GM12878 (cell line): ENCODE data around the gene MEIOB. TPM values are rescaled to one million over a fixed set of nuclear protein-coding genes. Genes with fewer than 3 reads are reported as not detected.

Experiments used
- ATAC-seq: fragments of 200-7000 bp; cut with Tn5 transposase; 3 replicates; pipeline ENCODE4 v1.9.1; 2020; ENCODE audit warnings: mild to moderate bottlenecking, moderate library complexity
- BruUV-seq: library from RNA; stranded (reverse); fragments of 400-500 nt; replicated peaks from 2 replicates; lab custom pipeline; 2021; lab: Mats Ljungman, UMichigan
- CTCF ChIA-PET: fragments of 300-600 bp; sonication (Branson Sonifier 250); formaldehyde crosslinking; extraction: SDS; loops from one replicate; lab custom pipeline; 2021; ENCODE audit warnings: inconsistent platforms; lab: Yijun Ruan, JAX
- POLR2A ChIA-PET: fragments of 350-600 bp; formaldehyde crosslinking; extraction: SDS; loops from one replicate; lab custom pipeline; 2021; ENCODE audit warnings: inconsistent platforms; lab: Charles Lee
- RAD21 ChIA-PET: fragments of 300-600 bp; sonication (Branson Sonifier 250); formaldehyde crosslinking; loops from one replicate; lab custom pipeline; 2023; ENCODE audit warnings: antibody characterized with exemption; ENCODE audit not compliant: unreplicated experiment; lab: Charles Lee
- SMC1A ChIA-PET: fragments of 300-600 bp; sonication (Branson Sonifier 250); formaldehyde crosslinking; loops from one replicate; lab custom pipeline; 2023; ENCODE audit not compliant: unreplicated experiment, uncharacterized antibody; lab: Charles Lee
- DNase-seq: peaks from one replicate; pipeline ENCODE4 v3.0.0-alpha.2; 2011; ENCODE audit warnings: low read depth, low spot score
- FAIRE-seq: peaks from 3 replicates; lab custom pipeline; 2011; peaks lifted over from hg19 to GRCh38; lab: Jason Lieb, UNC
- H2AFZ ChIP-seq: 2 replicates; pipeline ENCODE4 v1.6.0; 2011; ENCODE audit warnings: low read depth, low read length, control low read depth; ENCODE audit not compliant: control insufficient read depth
- H3K27ac ChIP-seq: 2 replicates; pipeline ENCODE4 v1.5.1; 2011; ENCODE audit warnings: control low read depth; ENCODE audit not compliant: control insufficient read depth, insufficient read depth
- H3K27me3 ChIP-seq, 2 experiments: replicated peaks in 1 of 2; 2 replicates each; pipeline versions ENCODE4 v1.6.0 to v1.6.1; 2011; ENCODE audit warnings: low read length in 1 of 2; ENCODE audit not compliant: control insufficient read depth in 2 of 2, insufficient read depth in 2 of 2
- H3K36me3 ChIP-seq, 2 experiments: 2 replicates each; pipeline ENCODE4 v1.5.1; 2011; ENCODE audit warnings: low read length in 1 of 2; ENCODE audit not compliant: control insufficient read depth in 2 of 2, insufficient read depth in 2 of 2
- H3K4me1 ChIP-seq: 2 replicates; pipeline ENCODE4 v1.6.1; 2011; ENCODE audit warnings: mild to moderate bottlenecking, low read length, moderate library complexity, mixed read lengths; ENCODE audit not compliant: control insufficient read depth, insufficient read depth
- H3K4me2 ChIP-seq: 2 replicates; pipeline ENCODE4 v1.6.0; 2011; ENCODE audit warnings: control low read depth; ENCODE audit not compliant: control insufficient read depth, insufficient read depth
- H3K4me3 ChIP-seq: fragments of 200-600 bp; sonication (generic); 2 replicates; pipeline ENCODE4 v1.5.1; 2016
- H3K79me2 ChIP-seq: 2 replicates; pipeline ENCODE4 v1.6.0; 2011; ENCODE audit warnings: low read length; ENCODE audit not compliant: control insufficient read depth, insufficient read depth
- H3K9ac ChIP-seq: 2 replicates; pipeline ENCODE4 v1.8.0; 2011; ENCODE audit warnings: low read length, control low read depth, mixed read lengths; ENCODE audit not compliant: control insufficient read depth, insufficient read depth
- H3K9me3 ChIP-seq: replicated peaks from 3 replicates; pipeline ENCODE4 v1.5.1; 2011; ENCODE audit warnings: mild to moderate bottlenecking, low read length; ENCODE audit not compliant: control insufficient read depth, insufficient read depth
- H4K20me1 ChIP-seq: 2 replicates; pipeline ENCODE4 v1.6.0; 2011; ENCODE audit not compliant: control insufficient read depth, insufficient read depth
- IKZF1 ChIP-seq: fragments of 450-650 bp; conservative IDR thresholded peaks from 2 replicates; pipeline ENCODE4 v1.6.1; 2017; ENCODE audit warnings: antibody characterized with exemption, mild to moderate bottlenecking
- NR2F1 ChIP-seq: fragments of 450-650 bp; conservative IDR thresholded peaks from 2 replicates; pipeline ENCODE4 v1.6.1; 2017; ENCODE audit warnings: mild to moderate bottlenecking
- RBBP5 ChIP-seq: fragments of 200-600 bp; sonication (generic); conservative IDR thresholded peaks from 2 replicates; pipeline ENCODE4 v1.6.1; 2016
- SIN3A ChIP-seq: IDR thresholded peaks from 2 replicates; pipeline ENCODE4 v1.6.1; 2012; ENCODE audit warnings: low read depth, low read length, improper control_type of control experiment
- TCF12 ChIP-seq: IDR thresholded peaks from 2 replicates; pipeline ENCODE4 v1.6.1; 2011; ENCODE audit warnings: low read depth, mild to moderate bottlenecking, low read length
- TCF7 ChIP-seq: IDR thresholded peaks from 2 replicates; pipeline ENCODE4 v1.6.1; 2014; ENCODE audit warnings: antibody characterized with exemption, borderline replicate concordance
- WGBS: methylation state at CpG from one replicate; pipeline ENCODE4 v1.1.6; 2016; ENCODE audit warnings: low lambda C conversion rate; ENCODE audit not compliant: insufficient replicate concordance, insufficient coverage; ENCODE audit errors: missing lambda C conversion rate; 5-methylcytosine and 5-hydroxymethylcytosine counted together
- in situ Hi-C: fragments of 300-500 bp; cut with MboI; formaldehyde crosslinking; loops from 9 replicates; pipeline ENCODE4 v1.14.3; 2018; ENCODE audit warnings: mixed read lengths
- intact Hi-C: fragments of 100-400 bp; cut with micrococcal nuclease; formaldehyde crosslinking; loops from one replicate; pipeline ENCODE4 v1.14.2; 2022; ENCODE audit not compliant: unreplicated experiment
- polyA plus RNA-seq, 11 experiments: library from polyadenylated mRNA; depleted of rRNA in 4 of 11; unstranded in 6 of 11; stranded (reverse) in 5 of 11; fragments of >200 nt; fragmentation: Nextera tagmentation in 4 of 11; fragmentation: Illumina TruSeq in 1 of 11; extraction: Ambion mirVana in 4 of 11; extraction: Trizol in 1 of 11; gene quantifications; 1 replicate in 1 of 11; 2 replicates in 10 of 11; pipeline versions ENCODE4 v1.2.1 to v1.2.3, GENCODE V29; 2011 to 2016; ENCODE audit warnings: inconsistent platforms in 2 of 11, missing spikeins in 2 of 11, low read depth in 1 of 11
- total RNA-seq, 4 experiments: library from RNA; depleted of rRNA in 3 of 4; stranded (reverse); fragments of >200 nt in 3 of 4; fragmentation: Illumina TruSeq in 1 of 4; extraction: Trizol in 1 of 4; gene quantifications; 2 replicates each; pipeline versions ENCODE4 v1.2.1 to v1.2.3, GENCODE V29; 2013 to 2021
- TF ChIP-seq, protein P1 (sequence below): IDR thresholded peaks from 2 replicates; pipeline ENCODE4 v1.6.1; 2011; ENCODE audit warnings: low read depth, low read length, improper control_type of control experiment, borderline replicate concordance
- TF ChIP-seq, protein P2 (sequence below): fragments of 450-650 bp; formaldehyde crosslinking; IDR thresholded peaks from 2 replicates; pipeline ENCODE4 v1.4.0; 2022; ENCODE audit warnings: mild to moderate bottlenecking, moderate library complexity
- TF ChIP-seq, protein P3 (sequence below): IDR thresholded peaks from 2 replicates; pipeline ENCODE4 v1.6.1; 2012; ENCODE audit warnings: low read length, inconsistent platforms
- TF ChIP-seq, protein P4 (sequence below): IDR thresholded peaks from 2 replicates; pipeline ENCODE4 v1.6.1; 2012; ENCODE audit warnings: improper control_type of control experiment, low read depth, low read length; ENCODE audit not compliant: insufficient replicate concordance
- TF ChIP-seq, protein P5 (sequence below): IDR thresholded peaks from 2 replicates; pipeline ENCODE4 v1.6.1; 2012; ENCODE audit warnings: low read depth, low read length, improper control_type of control experiment

Gene MEIOB
- total and polyA plus RNA-seq, 10 of the 15 experiments (the other 5 are each of a cell fraction or from before 2014, with no cell fraction given): 0.04 to 0.26 (median 0.09) TPM; not detected in 5

DNA sequence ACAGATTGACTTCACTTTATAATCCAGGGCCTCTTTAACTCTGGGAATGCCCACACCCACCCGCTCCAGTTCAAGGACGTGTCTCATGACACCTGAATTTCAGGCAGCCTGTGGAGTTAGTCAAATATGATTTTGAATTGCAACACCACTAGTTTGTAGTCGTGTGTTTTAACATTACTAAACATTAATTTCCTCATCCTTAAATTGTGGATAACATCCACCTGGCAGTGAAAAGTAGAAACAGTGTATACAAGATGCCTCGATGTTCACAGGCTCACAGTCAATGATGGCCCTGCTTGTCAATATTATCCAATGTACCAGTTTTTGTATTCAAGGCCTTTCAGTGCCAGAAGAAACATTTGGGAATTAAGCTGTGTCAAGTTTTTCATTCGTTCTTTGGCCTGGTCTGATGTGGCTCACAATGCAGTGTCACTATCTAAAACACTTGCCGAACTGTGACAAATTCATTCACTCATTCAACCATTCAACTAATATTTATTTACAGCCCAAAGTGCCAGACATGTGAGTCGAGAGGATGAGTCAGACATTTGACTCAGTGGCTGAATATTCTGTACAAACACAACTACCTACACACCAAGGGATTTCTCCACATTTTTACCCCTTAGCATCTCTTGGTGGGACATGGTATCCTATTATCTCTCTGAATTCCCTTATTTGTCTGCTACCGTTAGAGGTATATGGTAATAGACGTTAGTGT lies 1.4 kb downstream of the MEIOB start:
- Histone ChIP-seq H3K27ac (no peak overlapping the region), H2AFZ (no peak overlapping the region), H3K79me2 (no peaks in the 10 kb centered on the region), H3K9ac (no peak overlapping the region), H3K4me2 (no peak overlapping the region), H3K27me3 (no peaks in the 10 kb centered on the region), H3K9me3 (no peaks in the 10 kb centered on the region), H3K4me1 (no peaks in the 10 kb centered on the region), H3K4me3 (no peak overlapping the region), H4K20me1 (no peaks in the 10 kb centered on the region), H3K36me3 (no peaks in the 10 kb centered on the region)
- CTCF ChIA-PET: interaction anchor here (1.2 to 1.7 kb wide), 2 partner anchors 59 to 73 kb away, joined by 3 to 4 read pairs; partner anchors contain the start of gene MSRB1
- SMC1A ChIA-PET: interaction anchor here (0.6 to 1.4 kb wide), 2 partner anchors 12 to 422 kb away, joined by 3 to 4 read pairs; no protein-coding TSS in a partner anchor
- in situ Hi-C loops (no loop called here), intact Hi-C loops (no loop called here)
- RAD21 ChIA-PET: no interaction called here
- 48% methylated on average over 9 of the region's 9 CpGs for WGBS
- no peak for DNase-seq
- POLR2A ChIA-PET: no interaction called here
- FAIRE-seq: no peak
- ATAC-seq: no peak
- BruUV-seq: no TSS peak
- no peak for TF ChIP-seq TCF7
- no peak for TF ChIP-seq IKZF1
- no peak for TF ChIP-seq TCF12
- TF ChIP-seq, protein P1, sequence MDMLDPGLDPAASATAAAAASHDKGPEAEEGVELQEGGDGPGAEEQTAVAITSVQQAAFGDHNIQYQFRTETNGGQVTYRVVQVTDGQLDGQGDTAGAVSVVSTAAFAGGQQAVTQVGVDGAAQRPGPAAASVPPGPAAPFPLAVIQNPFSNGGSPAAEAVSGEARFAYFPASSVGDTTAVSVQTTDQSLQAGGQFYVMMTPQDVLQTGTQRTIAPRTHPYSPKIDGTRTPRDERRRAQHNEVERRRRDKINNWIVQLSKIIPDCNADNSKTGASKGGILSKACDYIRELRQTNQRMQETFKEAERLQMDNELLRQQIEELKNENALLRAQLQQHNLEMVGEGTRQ: no peak
- TF ChIP-seq, protein P2, sequence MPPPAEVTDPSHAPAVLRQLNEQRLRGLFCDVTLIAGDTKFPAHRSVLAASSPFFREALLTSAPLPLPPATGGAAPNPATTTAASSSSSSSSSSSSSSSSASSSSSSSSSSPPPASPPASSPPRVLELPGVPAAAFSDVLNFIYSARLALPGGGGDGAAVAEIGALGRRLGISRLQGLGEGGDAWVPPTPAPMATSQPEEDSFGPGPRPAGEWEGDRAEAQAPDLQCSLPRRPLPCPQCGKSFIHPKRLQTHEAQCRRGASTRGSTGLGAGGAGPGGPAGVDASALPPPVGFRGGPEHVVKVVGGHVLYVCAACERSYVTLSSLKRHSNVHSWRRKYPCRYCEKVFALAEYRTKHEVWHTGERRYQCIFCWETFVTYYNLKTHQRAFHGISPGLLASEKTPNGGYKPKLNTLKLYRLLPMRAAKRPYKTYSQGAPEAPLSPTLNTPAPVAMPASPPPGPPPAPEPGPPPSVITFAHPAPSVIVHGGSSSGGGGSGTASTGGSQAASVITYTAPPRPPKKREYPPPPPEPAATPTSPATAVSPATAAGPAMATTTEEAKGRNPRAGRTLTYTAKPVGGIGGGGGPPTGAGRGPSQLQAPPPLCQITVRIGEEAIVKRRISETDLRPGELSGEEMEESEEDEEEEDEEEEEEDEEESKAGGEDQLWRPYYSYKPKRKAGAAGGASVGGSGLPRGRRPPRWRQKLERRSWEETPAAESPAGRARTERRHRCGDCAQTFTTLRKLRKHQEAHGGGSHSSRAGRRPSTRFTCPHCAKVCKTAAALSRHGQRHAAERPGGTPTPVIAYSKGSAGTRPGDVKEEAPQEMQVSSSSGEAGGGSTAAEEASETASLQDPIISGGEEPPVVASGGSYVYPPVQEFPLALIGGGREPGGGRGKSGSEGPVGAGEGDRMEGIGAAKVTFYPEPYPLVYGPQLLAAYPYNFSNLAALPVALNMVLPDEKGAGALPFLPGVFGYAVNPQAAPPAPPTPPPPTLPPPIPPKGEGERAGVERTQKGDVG (CRISPR knock-in tag): no peak
- no peak for TF ChIP-seq NR2F1
- TF ChIP-seq, protein P3, sequence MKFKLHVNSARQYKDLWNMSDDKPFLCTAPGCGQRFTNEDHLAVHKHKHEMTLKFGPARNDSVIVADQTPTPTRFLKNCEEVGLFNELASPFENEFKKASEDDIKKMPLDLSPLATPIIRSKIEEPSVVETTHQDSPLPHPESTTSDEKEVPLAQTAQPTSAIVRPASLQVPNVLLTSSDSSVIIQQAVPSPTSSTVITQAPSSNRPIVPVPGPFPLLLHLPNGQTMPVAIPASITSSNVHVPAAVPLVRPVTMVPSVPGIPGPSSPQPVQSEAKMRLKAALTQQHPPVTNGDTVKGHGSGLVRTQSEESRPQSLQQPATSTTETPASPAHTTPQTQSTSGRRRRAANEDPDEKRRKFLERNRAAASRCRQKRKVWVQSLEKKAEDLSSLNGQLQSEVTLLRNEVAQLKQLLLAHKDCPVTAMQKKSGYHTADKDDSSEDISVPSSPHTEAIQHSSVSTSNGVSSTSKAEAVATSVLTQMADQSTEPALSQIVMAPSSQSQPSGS: no peak
- TF ChIP-seq SIN3A: no peak
- TF ChIP-seq, protein P4, sequence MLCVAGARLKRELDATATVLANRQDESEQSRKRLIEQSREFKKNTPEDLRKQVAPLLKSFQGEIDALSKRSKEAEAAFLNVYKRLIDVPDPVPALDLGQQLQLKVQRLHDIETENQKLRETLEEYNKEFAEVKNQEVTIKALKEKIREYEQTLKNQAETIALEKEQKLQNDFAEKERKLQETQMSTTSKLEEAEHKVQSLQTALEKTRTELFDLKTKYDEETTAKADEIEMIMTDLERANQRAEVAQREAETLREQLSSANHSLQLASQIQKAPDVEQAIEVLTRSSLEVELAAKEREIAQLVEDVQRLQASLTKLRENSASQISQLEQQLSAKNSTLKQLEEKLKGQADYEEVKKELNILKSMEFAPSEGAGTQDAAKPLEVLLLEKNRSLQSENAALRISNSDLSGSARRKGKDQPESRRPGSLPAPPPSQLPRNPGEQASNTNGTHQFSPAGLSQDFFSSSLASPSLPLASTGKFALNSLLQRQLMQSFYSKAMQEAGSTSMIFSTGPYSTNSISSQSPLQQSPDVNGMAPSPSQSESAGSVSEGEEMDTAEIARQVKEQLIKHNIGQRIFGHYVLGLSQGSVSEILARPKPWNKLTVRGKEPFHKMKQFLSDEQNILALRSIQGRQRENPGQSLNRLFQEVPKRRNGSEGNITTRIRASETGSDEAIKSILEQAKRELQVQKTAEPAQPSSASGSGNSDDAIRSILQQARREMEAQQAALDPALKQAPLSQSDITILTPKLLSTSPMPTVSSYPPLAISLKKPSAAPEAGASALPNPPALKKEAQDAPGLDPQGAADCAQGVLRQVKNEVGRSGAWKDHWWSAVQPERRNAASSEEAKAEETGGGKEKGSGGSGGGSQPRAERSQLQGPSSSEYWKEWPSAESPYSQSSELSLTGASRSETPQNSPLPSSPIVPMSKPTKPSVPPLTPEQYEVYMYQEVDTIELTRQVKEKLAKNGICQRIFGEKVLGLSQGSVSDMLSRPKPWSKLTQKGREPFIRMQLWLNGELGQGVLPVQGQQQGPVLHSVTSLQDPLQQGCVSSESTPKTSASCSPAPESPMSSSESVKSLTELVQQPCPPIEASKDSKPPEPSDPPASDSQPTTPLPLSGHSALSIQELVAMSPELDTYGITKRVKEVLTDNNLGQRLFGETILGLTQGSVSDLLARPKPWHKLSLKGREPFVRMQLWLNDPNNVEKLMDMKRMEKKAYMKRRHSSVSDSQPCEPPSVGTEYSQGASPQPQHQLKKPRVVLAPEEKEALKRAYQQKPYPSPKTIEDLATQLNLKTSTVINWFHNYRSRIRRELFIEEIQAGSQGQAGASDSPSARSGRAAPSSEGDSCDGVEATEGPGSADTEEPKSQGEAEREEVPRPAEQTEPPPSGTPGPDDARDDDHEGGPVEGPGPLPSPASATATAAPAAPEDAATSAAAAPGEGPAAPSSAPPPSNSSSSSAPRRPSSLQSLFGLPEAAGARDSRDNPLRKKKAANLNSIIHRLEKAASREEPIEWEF: no peak
- TF ChIP-seq, protein P5, sequence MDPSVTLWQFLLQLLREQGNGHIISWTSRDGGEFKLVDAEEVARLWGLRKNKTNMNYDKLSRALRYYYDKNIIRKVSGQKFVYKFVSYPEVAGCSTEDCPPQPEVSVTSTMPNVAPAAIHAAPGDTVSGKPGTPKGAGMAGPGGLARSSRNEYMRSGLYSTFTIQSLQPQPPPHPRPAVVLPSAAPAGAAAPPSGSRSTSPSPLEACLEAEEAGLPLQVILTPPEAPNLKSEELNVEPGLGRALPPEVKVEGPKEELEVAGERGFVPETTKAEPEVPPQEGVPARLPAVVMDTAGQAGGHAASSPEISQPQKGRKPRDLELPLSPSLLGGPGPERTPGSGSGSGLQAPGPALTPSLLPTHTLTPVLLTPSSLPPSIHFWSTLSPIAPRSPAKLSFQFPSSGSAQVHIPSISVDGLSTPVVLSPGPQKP: no peak
- no peak for TF ChIP-seq RBBP5
